H1 (cell line): Measurements from ENCODE around the gene CGAS.
"Not testable (repeated sequence)": the region's sequence is repeated elsewhere in the genome, so short reads cannot be mapped to it uniquely, and the experiment has no call there.

ENCODE experiments used
- HDAC2 ChIP-seq, 2 experiments: fragments of 300-600 bp in 1 of 2; sonication (generic) in 1 of 2; IDR thresholded peaks; 2 replicates each; pipeline ENCODE4 v1.6.1; 2011 to 2012; ENCODE audit warnings: low read depth in 2 of 2, low read length in 2 of 2, mild to moderate bottlenecking in 2 of 2, moderate library complexity in 2 of 2, borderline replicate concordance in 1 of 2, inconsistent platforms in 1 of 2
- POLR2A ChIP-seq, 2 experiments: IDR thresholded peaks; 1 replicate in 1 of 2; 2 replicates in 1 of 2; pipeline ENCODE4 v1.6.1; 2011; ENCODE audit warnings: low read depth in 2 of 2, low read length in 2 of 2, mild to moderate bottlenecking in 2 of 2; ENCODE audit errors: control extremely low read depth in 1 of 2
- TF ChIP-seq, protein P1 (sequence below), 3 experiments: IDR thresholded peaks; 1 replicate in 2 of 3; 2 replicates in 1 of 3; pipeline versions ENCODE4 v1.5.1 to v1.6.1; 2011; ENCODE audit warnings: low read length in 3 of 3, mild to moderate bottlenecking in 3 of 3, inconsistent platforms in 2 of 3, low read depth in 1 of 3, moderate library complexity in 1 of 3; ENCODE audit not compliant: insufficient read depth in 1 of 3; ENCODE audit errors: control extremely low read depth in 1 of 3

DNA sequence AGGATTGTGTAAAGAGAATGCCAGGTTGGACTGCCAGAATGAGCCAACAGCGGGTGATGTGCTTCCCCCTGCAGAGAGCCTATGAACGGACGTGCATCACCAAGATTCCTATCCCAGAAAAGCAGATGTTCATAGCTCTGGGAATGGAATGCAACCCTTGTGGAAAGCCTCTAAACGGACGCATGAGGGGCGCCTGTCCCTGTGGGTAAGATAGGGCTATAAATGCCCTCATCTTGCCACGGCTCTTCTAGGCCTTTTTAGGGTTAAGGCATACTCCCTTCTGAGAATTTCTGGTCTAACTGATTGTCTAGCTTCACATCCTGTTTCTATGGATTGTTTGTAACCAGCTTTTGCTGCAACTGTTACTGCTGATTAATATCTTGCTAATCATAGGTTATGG lies 7.4 kb upstream of the CGAS start:
- TF ChIP-seq, protein P1, sequence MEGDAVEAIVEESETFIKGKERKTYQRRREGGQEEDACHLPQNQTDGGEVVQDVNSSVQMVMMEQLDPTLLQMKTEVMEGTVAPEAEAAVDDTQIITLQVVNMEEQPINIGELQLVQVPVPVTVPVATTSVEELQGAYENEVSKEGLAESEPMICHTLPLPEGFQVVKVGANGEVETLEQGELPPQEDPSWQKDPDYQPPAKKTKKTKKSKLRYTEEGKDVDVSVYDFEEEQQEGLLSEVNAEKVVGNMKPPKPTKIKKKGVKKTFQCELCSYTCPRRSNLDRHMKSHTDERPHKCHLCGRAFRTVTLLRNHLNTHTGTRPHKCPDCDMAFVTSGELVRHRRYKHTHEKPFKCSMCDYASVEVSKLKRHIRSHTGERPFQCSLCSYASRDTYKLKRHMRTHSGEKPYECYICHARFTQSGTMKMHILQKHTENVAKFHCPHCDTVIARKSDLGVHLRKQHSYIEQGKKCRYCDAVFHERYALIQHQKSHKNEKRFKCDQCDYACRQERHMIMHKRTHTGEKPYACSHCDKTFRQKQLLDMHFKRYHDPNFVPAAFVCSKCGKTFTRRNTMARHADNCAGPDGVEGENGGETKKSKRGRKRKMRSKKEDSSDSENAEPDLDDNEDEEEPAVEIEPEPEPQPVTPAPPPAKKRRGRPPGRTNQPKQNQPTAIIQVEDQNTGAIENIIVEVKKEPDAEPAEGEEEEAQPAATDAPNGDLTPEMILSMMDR (IDR thresholded peaks at IDR 0.05; ENCODE audit: control extremely low read depth in 1 of 3, insufficient read depth in 1 of 3, low read depth in 1 of 3, low read length in 3 of 3): not testable (repeated sequence)
- not testable (repeated sequence) for TF ChIP-seq HDAC2 (IDR thresholded peaks at IDR 0.05; ENCODE audit: borderline replicate concordance in 1 of 2, low read depth in 2 of 2, low read length in 2 of 2); POLR2A (IDR thresholded peaks at IDR 0.05; ENCODE audit: control extremely low read depth in 1 of 2, low read depth in 2 of 2, low read length in 2 of 2)
